SH-SY5Y (cell line): Measurements from ENCODE around the gene BAD.

Experiments used
- GATA2 ChIP-seq: IDR thresholded peaks from 2 replicates; pipeline ENCODE4 v1.6.1; 2011; ENCODE audit warnings: mild to moderate bottlenecking, low read depth, low read length
- GATA3 ChIP-seq: IDR thresholded peaks from 2 replicates; pipeline ENCODE4 v1.6.1; 2011; ENCODE audit warnings: low read depth, mild to moderate bottlenecking, low read length, moderate library complexity

The BAD gene

DNA sequence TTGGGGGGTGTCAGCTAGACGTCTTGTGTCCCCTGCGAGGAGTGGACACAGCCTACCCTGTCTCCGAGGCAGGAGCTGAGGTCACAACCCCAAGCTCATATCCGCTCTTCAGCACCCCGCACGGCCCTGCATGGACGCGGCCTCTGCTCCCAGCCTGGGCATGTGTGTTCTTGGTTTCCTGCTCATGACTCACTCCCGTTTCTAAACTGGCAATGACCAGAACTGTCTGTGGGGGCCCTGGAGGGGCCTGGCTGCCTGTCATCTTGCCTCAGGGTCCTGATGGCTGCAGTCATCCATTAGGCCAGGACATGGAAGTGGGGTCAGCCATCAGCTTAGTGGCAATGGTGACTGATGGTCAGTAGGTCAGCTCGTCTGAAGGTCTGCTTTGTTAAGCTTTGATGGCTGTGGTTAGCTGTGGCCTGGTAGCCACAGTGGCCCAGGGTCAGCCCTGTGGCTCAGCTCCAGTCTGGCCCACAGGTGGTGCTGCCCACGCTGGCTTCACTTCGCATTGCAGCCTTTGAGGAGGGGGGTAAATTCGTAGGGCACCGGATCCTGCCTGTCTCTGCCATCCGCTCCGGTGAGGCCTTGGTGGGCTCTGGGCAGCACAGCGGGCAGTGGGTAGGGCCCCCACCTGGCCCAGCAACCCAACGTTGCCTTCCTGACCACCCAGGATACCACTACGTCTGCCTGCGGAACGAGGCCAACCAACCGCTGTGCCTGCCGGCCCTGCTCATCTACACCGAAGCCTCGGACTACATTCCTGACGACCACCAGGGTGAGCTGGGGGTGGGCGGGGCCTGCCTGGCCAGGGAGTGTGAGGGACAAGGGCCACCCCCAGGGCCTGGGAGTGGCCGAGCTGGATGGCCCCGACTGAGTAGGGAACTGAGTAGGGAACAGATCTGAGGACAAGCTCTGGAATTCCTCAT, 21.2 kb downstream of the BAD start:
- TF ChIP-seq GATA3 (no peak), GATA2 (no peak)

DNA sequence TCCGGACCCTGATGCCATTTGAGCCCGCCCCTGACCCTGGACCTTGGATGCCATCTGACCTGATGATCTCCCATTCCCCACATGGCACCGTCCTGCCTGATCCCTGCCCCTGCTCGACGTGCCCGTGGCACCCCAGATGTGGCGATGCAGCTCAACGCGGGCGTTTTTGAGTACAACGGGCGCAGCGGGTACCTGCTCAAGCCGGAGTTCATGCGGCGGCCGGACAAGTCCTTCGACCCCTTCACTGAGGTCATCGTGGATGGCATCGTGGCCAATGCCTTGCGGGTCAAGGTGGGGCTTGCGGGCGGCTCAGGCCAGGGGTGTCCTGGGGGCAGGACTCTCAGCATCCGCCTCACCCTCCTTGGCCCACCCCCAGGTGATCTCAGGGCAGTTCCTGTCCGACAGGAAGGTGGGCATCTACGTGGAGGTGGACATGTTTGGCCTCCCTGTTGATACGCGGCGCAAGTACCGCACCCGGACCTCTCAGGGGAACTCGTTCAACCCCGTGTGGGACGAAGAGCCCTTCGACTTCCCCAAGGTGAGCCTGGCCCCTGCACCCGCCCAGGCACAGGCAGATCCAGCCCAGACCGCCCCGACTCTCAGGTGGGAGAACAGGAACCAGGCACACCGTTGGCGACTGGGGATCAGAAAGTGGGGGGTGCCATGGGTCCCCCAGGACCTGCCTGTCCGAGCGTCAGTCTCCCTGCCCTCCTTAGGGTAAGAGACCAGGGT, 22.0 kb downstream of the BAD start:
- TF ChIP-seq GATA3, result no peak
- TF ChIP-seq GATA2, result no peak

- TF ChIP-seq GATA3, result no peak
Observed at GRCh38 chr11:64261556-64262080, 22.8 kb downstream of the BAD start.

DNA sequence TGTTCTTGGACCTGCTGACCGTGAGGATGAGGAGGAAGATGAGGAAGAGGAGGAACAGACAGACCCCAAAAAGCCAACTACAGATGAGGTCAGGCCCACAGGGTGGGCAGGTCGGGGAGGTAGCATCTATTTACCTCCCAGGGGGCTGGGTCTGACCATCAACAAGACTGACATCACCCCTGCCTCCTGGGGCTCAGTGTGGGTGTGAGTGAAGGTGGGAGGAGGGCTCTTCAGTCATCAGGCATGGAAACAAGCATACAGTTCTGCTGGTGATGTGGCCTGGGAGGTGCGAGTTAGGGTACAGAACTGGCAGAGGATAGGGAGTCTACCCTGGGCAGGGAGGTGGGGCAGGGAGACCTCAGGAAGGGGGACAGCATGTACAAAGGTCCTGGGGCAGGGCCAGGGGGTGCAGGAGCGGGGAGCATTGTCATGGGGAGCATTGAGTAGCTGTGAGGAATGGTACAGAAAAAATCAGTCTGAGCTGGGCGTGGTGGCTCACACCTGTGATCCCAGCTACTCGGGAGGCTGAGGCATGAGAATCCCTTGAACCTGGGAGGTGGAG, 24.2 kb downstream of the BAD start:
- TF ChIP-seq GATA2 (no peak), GATA3 (no peak)

DNA sequence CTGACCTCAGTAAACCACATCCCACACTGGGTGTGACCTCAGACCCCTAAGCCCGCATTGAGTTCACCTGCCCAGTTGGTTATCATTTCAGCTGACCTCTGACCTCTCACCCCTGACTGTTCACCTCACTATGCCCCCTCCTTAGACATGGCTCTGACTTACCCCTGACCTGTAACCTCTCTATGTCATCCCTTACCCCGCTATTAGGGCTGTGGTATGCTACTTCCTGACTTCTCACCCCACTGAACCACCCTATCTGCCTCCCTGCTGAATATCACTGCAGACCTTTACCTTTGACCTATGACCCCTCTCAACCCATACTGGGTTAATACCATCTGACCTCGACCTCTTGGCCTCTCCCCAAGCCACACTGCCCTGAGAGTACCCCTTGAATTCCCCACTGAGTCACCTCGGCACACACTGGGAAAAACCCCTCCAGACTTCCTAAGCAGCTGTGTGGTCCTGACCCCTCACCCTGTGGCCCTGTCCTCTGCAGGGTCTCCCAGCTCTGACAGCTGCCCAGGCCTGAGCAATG, 24.9 kb downstream of the BAD start:
- no peak for TF ChIP-seq GATA3
- TF ChIP-seq GATA2, result no peak

DNA sequence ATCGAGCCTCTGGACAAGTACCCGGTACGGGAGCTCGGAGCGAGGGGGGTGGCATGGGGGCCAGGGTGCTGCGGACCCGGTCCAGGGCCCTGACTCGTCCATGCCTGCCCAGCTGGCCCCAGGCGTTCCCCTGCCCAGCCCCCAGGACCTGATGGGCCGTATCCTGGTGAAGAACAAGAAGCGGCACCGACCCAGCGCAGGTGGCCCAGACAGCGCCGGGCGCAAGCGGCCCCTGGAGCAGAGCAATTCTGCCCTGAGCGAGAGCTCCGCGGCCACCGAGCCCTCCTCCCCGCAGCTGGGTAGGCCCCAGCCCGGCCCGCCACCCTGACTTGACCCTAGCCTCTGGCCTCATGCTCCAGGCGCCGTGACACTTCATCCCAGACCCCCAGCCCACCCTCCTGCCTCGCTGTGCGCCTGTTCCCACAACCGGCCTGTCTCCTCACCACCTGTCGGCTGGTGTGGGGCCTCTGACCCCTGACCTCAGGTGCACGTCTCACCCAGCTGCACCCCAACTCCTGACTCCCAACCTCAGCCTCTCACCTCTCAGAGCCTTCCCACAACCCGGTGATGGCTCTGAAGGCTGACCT, 25.4 kb downstream of the BAD start:
- TF ChIP-seq GATA3 (no peak), GATA2 (no peak)

GRCh38 chr11:64258356-64258755, 26.1 kb downstream of the BAD start:
- TF ChIP-seq GATA2 (no peak), GATA3 (no peak)

- TF ChIP-seq GATA2 (no peak), GATA3 (no peak)
Observed at GRCh38 chr11:64256300-64256699, 28.2 kb downstream of the BAD start.

DNA sequence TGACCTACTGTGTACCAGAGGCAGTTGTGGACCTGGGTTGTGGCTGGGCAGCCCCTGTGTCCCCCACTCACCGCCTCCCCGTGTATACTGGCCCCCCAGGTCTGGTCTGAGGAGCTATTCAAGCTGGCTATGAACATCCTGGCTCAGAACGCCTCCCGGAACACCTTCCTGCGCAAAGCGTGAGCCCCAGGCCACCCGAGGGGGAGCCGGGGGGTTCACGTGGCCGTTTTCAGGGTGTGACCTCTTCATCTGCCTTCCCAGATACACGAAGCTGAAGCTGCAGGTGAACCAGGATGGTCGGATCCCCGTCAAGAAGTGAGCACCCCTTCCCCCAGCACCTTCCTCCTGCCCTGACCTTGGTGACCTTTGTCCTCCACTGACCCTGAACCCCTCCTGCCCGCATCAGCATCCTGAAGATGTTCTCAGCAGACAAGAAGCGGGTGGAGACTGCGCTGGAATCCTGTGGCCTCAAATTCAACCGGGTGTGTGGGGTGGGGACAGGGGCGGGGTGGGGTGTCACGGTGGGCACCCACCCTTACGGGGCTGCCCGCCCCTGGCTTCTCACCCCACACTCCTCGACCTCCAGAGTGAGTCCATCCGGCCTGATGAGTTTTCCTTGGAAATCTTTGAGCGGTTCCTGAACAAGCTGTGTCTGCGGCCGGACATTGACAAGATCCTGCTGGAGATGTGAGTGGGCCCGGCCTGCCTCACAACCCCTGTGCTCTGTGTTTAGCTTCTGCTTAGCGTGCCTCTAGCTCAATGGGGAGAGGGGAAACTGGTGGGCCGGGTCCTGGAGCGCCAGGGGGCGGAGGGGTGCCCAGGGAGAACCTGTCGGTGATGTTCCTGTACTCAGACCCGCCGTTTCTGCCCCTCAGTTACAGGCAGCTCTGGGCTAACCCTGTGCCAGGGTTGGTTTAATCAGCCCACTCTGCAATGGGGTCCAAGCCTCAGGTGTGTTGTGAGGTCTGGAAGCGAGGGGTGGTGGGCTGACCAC, 29.0 kb downstream of the BAD start:
- no peak for TF ChIP-seq GATA3
- no peak for TF ChIP-seq GATA2

DNA sequence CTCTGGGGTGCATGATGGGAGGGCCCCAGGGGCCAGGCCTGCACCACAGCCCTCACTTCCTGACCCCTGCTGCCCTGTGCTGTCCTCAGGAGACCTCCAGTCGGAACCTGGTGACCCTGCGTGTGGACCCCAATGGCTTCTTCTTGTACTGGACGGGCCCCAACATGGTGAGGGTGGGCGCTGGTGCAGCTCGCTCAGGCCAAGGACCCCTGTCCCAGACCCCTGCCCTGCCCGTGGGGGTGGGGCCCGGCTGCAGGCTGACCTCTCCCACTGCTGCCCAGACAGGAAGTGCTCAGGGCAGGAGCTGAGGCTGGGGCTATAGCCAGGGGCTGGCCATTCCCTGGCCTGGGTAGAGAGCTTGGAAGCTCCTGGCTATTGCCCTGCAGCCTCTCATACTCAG, 30.1 kb downstream of the BAD start:
- TF ChIP-seq GATA3, result no peak
- TF ChIP-seq GATA2, result no peak

GRCh38 chr11:64253481-64253880, 31.0 kb downstream of the BAD start:
- TF ChIP-seq GATA2, result no peak
- no peak for TF ChIP-seq GATA3

- TF ChIP-seq GATA3 (no peak), GATA2 (no peak)
Observed at GRCh38 chr11:64253043-64253442, 31.4 kb downstream of the BAD start.

GRCh38 chr11:64252003-64252872, 32.2 kb downstream of the BAD start:
- no peak for TF ChIP-seq GATA2
- TF ChIP-seq GATA3, result no peak
